KOPT-K1 (cell line): ENCODE measurements around the gene TRIM44.
"Not testable (repeated sequence)": the region's sequence is repeated elsewhere in the genome, so short reads cannot be mapped to it uniquely, and the experiment has no call there.

Source experiments
- H3K27ac ChIP-seq: fragments of 200-600 bp; sonication (generic); 2 replicates; pipeline ENCODE4 v1.5.1; 2016; ENCODE audit warnings: antibody characterized with exemption, mild to moderate bottlenecking, low read depth, low read length; ENCODE audit not compliant: poor library complexity, severe bottlenecking
- H3K36me3 ChIP-seq: fragments of 200-600 bp; sonication (generic); 2 replicates; pipeline ENCODE4 v1.5.1; 2017; ENCODE audit warnings: antibody characterized with exemption, mild to moderate bottlenecking, low read length, moderate library complexity; ENCODE audit not compliant: insufficient read depth
- H3K9me3 ChIP-seq: fragments of 200-600 bp; sonication (generic); 2 replicates; pipeline ENCODE4 v1.5.1; 2017; ENCODE audit warnings: antibody characterized with exemption, low read length, mild to moderate bottlenecking; ENCODE audit not compliant: insufficient read depth, poor library complexity, severe bottlenecking

Gene TRIM44

DNA sequence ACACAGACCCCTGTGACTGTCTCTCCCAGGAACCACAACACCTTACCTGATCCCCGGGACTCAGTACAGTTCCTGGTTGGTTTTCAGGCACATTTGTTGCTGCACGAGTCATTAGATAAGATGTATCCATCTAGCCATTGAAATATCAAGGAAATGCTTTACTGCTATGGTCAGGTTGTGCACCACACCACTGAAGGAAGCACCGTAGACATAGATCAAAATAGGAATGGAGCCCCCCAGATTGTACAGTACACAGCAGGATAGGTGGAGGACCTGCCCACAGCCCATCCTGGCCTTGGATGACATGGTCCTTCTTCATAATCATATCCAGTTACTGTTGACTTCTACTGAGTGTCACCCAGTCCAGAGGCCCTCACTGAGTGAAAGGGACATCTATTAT, 195.3 kb downstream of the TRIM44 start:
- Histone ChIP-seq H3K36me3 (no peaks in the 10 kb centered on the region), H3K27ac (no peak overlapping the region), H3K9me3 (no peaks in the 10 kb centered on the region)

DNA sequence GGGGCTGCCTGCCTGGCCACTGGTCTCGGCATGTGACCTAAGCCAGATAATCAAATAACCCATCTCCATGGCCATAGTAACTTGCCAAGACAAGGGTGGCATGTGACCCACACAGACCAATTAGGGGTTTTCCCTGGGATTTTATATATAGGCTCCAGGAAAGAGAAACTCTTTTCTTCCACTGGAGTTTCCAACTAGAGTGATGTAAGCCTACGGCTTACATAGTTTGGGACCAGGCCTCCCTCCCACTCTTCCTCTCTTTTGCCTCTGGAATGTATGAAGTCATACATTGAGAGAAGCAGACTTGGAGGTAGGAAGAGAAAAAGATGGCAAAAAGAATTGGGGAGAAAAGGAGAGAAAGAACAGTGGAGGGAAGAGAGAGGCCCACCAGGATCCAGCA, 196.7 kb downstream of the TRIM44 start:
- Histone ChIP-seq H3K9me3 (no peaks in the 10 kb centered on the region), H3K36me3 (no peaks in the 10 kb centered on the region), H3K27ac (no peak overlapping the region)

DNA sequence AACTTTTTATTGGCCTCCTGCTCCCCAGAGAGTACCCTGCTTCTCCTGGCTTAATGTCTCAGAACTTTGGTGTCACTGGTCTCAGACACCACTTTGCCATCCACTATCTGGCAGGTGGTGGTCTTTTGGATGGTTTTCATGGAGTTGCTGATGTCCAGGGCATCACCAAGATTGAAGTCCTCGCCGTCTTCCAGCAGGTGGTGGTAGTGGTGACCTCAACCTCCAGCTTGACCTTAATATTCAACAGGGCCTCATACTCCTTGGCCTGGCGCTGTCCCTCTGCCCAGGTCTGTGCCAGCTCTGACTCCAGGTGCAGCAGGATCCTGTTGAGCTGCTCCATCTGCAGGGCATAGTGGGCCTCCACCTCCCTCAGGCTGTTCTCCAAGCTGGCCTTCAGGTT, 197.6 kb downstream of the TRIM44 start:
- not testable (repeated sequence) for H3K9me3 ChIP-seq, H3K27ac ChIP-seq, H3K36me3 ChIP-seq

DNA sequence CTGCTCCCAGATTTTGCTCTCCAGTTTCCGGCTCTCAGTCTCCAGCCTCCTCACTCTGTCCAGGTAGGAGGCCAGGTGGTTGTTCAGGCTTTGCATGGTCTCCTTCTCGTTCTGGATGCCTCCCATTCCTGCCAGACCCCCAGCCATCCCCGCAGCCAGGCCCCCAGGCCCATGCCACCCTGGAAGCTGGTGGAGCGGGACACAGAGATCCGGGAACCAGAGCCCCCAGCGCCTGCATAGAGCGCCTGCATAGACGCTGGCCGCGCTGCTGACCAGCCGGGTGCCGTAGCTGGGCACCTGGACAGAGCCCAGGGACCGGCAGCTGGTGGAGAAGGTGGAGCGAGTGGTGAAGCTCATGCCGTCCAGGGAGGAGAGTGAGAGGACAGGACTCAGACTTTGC, 198.6 kb downstream of the TRIM44 start:
- H3K27ac ChIP-seq = no peak overlapping the region
- H3K36me3 ChIP-seq = no peaks in the 10 kb centered on the region
- no peaks in the 10 kb centered on the region for H3K9me3 ChIP-seq

DNA sequence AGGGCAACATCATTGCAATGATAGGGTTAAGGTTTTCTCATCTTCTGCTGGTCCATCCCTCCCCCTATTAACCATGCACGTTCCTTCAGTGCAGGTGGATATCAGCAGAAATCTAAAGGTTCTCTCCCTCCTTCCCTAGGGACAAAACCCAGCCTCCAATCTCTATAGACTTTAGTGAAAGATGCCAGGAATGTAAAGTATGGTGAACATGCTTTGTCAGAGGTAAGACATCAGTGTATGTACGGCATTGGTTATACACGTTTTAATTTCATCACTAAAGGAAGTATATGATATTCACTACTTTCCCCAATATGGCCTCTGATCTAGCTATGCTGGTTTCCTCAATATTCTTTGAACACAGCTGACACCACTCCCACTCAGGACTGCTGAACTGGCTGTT, 200.1 kb downstream of the TRIM44 start:
- H3K9me3 ChIP-seq = no peaks in the 10 kb centered on the region
- H3K36me3 ChIP-seq = no peaks in the 10 kb centered on the region
- no peak overlapping the region for H3K27ac ChIP-seq

DNA sequence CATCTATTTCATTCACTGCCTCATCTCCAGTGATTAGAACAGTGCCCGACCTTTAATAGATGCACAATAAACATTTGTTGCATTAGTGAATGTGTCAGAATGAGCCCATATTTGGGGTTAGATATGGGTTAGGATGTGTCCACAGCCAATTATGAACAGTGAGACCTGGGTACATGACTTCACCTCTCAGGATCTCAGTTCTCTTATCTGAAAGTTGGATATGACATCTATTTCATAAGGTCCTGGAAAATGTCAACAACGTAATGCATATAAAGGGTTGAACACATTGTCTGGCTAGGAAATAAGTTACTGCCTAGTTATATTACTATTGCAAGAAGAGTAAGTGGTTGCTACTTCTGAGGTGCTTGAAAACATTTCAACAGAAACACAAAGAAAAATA, 201.6 kb downstream of the TRIM44 start:
- no peak overlapping the region for H3K27ac ChIP-seq
- peaks cover 5% of the 10 kb centered on the region for H3K9me3 ChIP-seq
- no peaks in the 10 kb centered on the region for H3K36me3 ChIP-seq

DNA sequence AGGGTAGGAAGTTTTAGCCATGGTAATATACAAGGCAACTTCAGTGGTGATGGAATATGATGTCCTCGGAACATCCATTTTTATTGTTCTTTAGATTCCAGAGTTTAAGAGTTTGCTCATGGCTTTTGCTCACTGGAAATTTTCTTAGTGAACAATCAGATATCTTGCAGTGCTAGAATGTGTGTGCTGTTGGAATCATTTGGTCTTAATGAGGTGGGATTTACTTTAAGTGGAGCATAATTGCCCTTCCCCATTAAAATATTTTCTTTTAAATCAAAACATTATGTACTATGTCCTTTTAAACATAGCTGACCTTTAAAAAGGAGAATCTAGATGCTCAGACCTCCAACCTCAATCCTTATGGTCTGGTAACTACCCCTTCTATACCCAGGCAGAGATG, 204.0 kb downstream of the TRIM44 start:
- Histone ChIP-seq H3K9me3 (peaks cover 5% of the 10 kb centered on the region), H3K36me3 (no peaks in the 10 kb centered on the region), H3K27ac (no peak overlapping the region)
